Endothelial cell of umbilical vein (primary cell): ENCODE measurements around the gene SGTA. TPM values are rescaled to one million over a fixed set of nuclear protein-coding genes. Genes with fewer than 3 reads are reported as not detected.

ENCODE experiments used
- BruUV-seq: library from RNA; stranded (reverse); fragments of 400-500 nt; replicated peaks from 2 replicates; lab custom pipeline; 2021; lab: Mats Ljungman, UMichigan
- CTCF ChIA-PET: fragments of 300-600, 350-600 bp; sonication (Branson Sonifier 250); formaldehyde crosslinking; loops from one replicate; lab custom pipeline; 2021; ENCODE audit warnings: antibody characterized with exemption, inconsistent platforms; lab: Charles Lee
- POLR2A ChIA-PET: fragments of 300-600, 350-600 bp; sonication (Branson Sonifier 250); formaldehyde crosslinking; loops from one replicate; lab custom pipeline; 2021; ENCODE audit warnings: antibody characterized with exemption, inconsistent platforms; lab: Charles Lee
- DNase-seq: peaks from one replicate; pipeline ENCODE4 v3.0.0-alpha.2; 2011; ENCODE audit warnings: low read depth, low spot score
- FAIRE-seq: peaks from 2 replicates; lab custom pipeline; 2011; peaks lifted over from hg19 to GRCh38; lab: Jason Lieb, UNC
- H2AFZ ChIP-seq: 2 replicates; pipeline ENCODE4 v1.6.0; 2012; ENCODE audit warnings: low read depth, low read length, control low read depth, inconsistent platforms
- H3K27ac ChIP-seq: 2 replicates; pipeline ENCODE4 v1.5.1; 2011; ENCODE audit warnings: low read depth, mild to moderate bottlenecking, control low read depth, low read length, moderate library complexity; ENCODE audit not compliant: insufficient read depth
- H3K27me3 ChIP-seq, 2 experiments: 2 replicates each; pipeline versions ENCODE4 v1.6.0 to v1.6.1; 2011; ENCODE audit warnings: low read length in 2 of 2, mixed read lengths in 1 of 2; ENCODE audit not compliant: control insufficient read depth in 2 of 2, insufficient read depth in 2 of 2
- H3K36me3 ChIP-seq, 2 experiments: 2 replicates in 1 of 2; 3 replicates in 1 of 2; pipeline ENCODE4 v1.5.1; 2011; ENCODE audit warnings: low read length in 2 of 2, mild to moderate bottlenecking in 1 of 2, moderate library complexity in 1 of 2; ENCODE audit not compliant: control insufficient read depth in 2 of 2, insufficient read depth in 2 of 2; ENCODE audit errors: extremely low read depth in 1 of 2
- H3K4me1 ChIP-seq: 3 replicates; pipeline ENCODE4 v1.5.1; 2011; ENCODE audit warnings: mild to moderate bottlenecking, low read length; ENCODE audit not compliant: control insufficient read depth, insufficient read depth; ENCODE audit errors: extremely low read depth
- H3K4me2 ChIP-seq: 2 replicates; pipeline ENCODE4 v1.6.1; 2011; ENCODE audit warnings: low read length, control low read depth, mixed read lengths; ENCODE audit not compliant: insufficient read depth
- H3K4me3 ChIP-seq, 3 experiments: fragments of 200-600 bp in 1 of 3; sonication (generic), shearing (Covaris generic) in 1 of 3; replicated peaks in 1 of 3; 2 replicates each; pipeline ENCODE4 v1.5.1; 2011 to 2016; ENCODE audit warnings: control low read depth in 3 of 3, low read length in 3 of 3, mild to moderate bottlenecking in 2 of 3, inconsistent platforms in 1 of 3, low read depth in 1 of 3, moderate library complexity in 1 of 3; ENCODE audit not compliant: insufficient read depth in 1 of 3
- H3K79me2 ChIP-seq: 2 replicates; pipeline ENCODE4 v1.6.0; 2012; ENCODE audit warnings: low read length, inconsistent platforms; ENCODE audit not compliant: control insufficient read depth, insufficient read depth
- H3K9ac ChIP-seq: replicated peaks from 2 replicates; pipeline ENCODE3; 2011; ENCODE audit warnings: low read length, control low read depth; ENCODE audit not compliant: insufficient read depth; ENCODE audit errors: extremely low read depth
- H3K9me1 ChIP-seq: replicated peaks from 3 replicates; pipeline ENCODE4 v1.6.0; 2011; ENCODE audit warnings: mild to moderate bottlenecking, low read length; ENCODE audit not compliant: control insufficient read depth, insufficient read depth; ENCODE audit errors: extremely low read depth
- H3K9me3 ChIP-seq: replicated peaks from 2 replicates; pipeline ENCODE4 v1.5.1; 2012; ENCODE audit warnings: low read length, inconsistent platforms; ENCODE audit not compliant: control insufficient read depth, insufficient read depth
- H4K20me1 ChIP-seq: replicated peaks from 2 replicates; pipeline ENCODE3; 2011; ENCODE audit warnings: mild to moderate bottlenecking, low read length; ENCODE audit not compliant: control insufficient read depth, insufficient read depth; ENCODE audit errors: extremely low read depth
- EZH2 ChIP-seq: IDR thresholded peaks from 2 replicates; pipeline ENCODE4 v1.6.1; 2012; ENCODE audit warnings: borderline replicate concordance, low read depth, mild to moderate bottlenecking, moderate library complexity, low read length, inconsistent platforms; ENCODE audit not compliant: severe bottlenecking
- FOS ChIP-seq: IDR thresholded peaks from 2 replicates; pipeline ENCODE4 v1.6.1; 2011; ENCODE audit warnings: mild to moderate bottlenecking, low read length, moderate library complexity, borderline replicate concordance; ENCODE audit not compliant: insufficient read depth
- GATA2 ChIP-seq: IDR thresholded peaks from 2 replicates; pipeline ENCODE4 v1.7.0; 2011; ENCODE audit warnings: low read depth, mild to moderate bottlenecking, moderate library complexity, mixed read lengths, low read length; ENCODE audit not compliant: insufficient read length, insufficient read depth
- JUN ChIP-seq: IDR thresholded peaks from 2 replicates; pipeline ENCODE4 v1.6.1; 2011; ENCODE audit warnings: borderline replicate concordance, low read depth; ENCODE audit not compliant: insufficient read length, insufficient read depth
- MYC ChIP-seq: IDR thresholded peaks from one replicate; pipeline ENCODE4 v1.6.1; 2011; ENCODE audit warnings: mild to moderate bottlenecking, low read depth, low read length
- POLR2A ChIP-seq: IDR thresholded peaks from 2 replicates; pipeline ENCODE4 v1.6.1; 2012; ENCODE audit warnings: low read depth, mild to moderate bottlenecking, control low read depth, low read length
- POLR2AphosphoS5 ChIP-seq: IDR thresholded peaks from 2 replicates; pipeline ENCODE4 v1.6.1; 2012; ENCODE audit warnings: low read depth, mild to moderate bottlenecking, control low read depth, low read length, moderate library complexity; ENCODE audit not compliant: insufficient read depth
- dilution Hi-C: fragments of 300-500 bp; cut with MboI; formaldehyde crosslinking; loops from one replicate; pipeline ENCODE4 v1.15.0; 2019; ENCODE audit warnings: low sequenced_read_pairs; ENCODE audit not compliant: extremely low pct_ligation_motif_present
- intact Hi-C: fragments of 100-400 bp; cut with micrococcal nuclease; formaldehyde crosslinking; loops from one replicate; pipeline ENCODE4 v1.10.0; 2022
- polyA plus RNA-seq, 4 experiments: library from polyadenylated mRNA; depleted of rRNA in 3 of 4; stranded (reverse) in 3 of 4; unstranded in 1 of 4; fragments of >200 nt; gene quantifications; 2 replicates each; pipeline versions ENCODE4 v1.2.1 to v1.2.3, GENCODE V29; 2011 to 2012; ENCODE audit warnings: missing spikeins in 1 of 4
- total RNA-seq: library from RNA; stranded (reverse); gene quantifications from 2 replicates; pipeline ENCODE4 v1.2.3, GENCODE V29; 2021
- TF ChIP-seq, protein P1 (sequence below), 2 donors: IDR thresholded peaks; 1 replicate in 1 of 2; 2 replicates in 1 of 2; pipeline ENCODE4 v1.5.1; 2011; ENCODE audit warnings: low read length in 2 of 2, mild to moderate bottlenecking in 2 of 2, moderate library complexity in 2 of 2, control low read depth in 1 of 2, inconsistent platforms in 1 of 2, low read depth in 1 of 2; ENCODE audit not compliant: insufficient read depth in 1 of 2; ENCODE audit errors: extremely low read depth in 1 of 2
- TF ChIP-seq, protein P2 (sequence below): IDR thresholded peaks from 2 replicates; pipeline ENCODE4 v1.6.1; 2011; ENCODE audit not compliant: insufficient read depth, insufficient read length

Gene SGTA
- total and polyA plus RNA-seq, 2 donors (not counting 3 experiments of a cell fraction or from before 2014, with no cell fraction given), result 76.5 to 119 TPM

GRCh38 chr19:2761876-2762782, 20.9 kb downstream of the SGTA start:
- Histone ChIP-seq H3K27ac (no peak overlapping the region), H3K4me1 (no peaks in the 10 kb centered on the region), H3K4me3 (no peak overlapping the region), H4K20me1 (no peaks in the 10 kb centered on the region), H3K79me2 (no peaks in the 10 kb centered on the region), H3K9me3 (no peaks in the 10 kb centered on the region), H3K4me2 (no peak overlapping the region), H2AFZ (no peak overlapping the region), H3K9ac (no peak overlapping the region), H3K9me1 (no peaks in the 10 kb centered on the region), H3K36me3 (peaks cover 6 to 44% of the 10 kb centered on the region in 2 experiments), H3K27me3 (no peaks in the 10 kb centered on the region)
- intact Hi-C loops (no loop called here), dilution Hi-C loops (no loop called here)
- POLR2A ChIA-PET, result no interaction called here
- no TSS peak for BruUV-seq
- no peak for DNase-seq
- no peak for FAIRE-seq
- CTCF ChIA-PET, result interaction anchor here (1.4 kb wide), 1 partner anchor 13 kb away, joined by 4 read pairs; no protein-coding TSS in a partner anchor
- no peak for TF ChIP-seq GATA2
- TF ChIP-seq FOS, result no peak
- no peak for TF ChIP-seq EZH2
- TF ChIP-seq MYC, result no peak
- TF ChIP-seq, protein P1, sequence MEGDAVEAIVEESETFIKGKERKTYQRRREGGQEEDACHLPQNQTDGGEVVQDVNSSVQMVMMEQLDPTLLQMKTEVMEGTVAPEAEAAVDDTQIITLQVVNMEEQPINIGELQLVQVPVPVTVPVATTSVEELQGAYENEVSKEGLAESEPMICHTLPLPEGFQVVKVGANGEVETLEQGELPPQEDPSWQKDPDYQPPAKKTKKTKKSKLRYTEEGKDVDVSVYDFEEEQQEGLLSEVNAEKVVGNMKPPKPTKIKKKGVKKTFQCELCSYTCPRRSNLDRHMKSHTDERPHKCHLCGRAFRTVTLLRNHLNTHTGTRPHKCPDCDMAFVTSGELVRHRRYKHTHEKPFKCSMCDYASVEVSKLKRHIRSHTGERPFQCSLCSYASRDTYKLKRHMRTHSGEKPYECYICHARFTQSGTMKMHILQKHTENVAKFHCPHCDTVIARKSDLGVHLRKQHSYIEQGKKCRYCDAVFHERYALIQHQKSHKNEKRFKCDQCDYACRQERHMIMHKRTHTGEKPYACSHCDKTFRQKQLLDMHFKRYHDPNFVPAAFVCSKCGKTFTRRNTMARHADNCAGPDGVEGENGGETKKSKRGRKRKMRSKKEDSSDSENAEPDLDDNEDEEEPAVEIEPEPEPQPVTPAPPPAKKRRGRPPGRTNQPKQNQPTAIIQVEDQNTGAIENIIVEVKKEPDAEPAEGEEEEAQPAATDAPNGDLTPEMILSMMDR (IDR thresholded peaks at IDR 0.05; ENCODE audit: extremely low read depth in 1 of 2, insufficient read depth in 1 of 2, low read depth in 1 of 2, low read length in 2 of 2), result no peak
- no peak for TF ChIP-seq POLR2A
- TF ChIP-seq, protein P2, sequence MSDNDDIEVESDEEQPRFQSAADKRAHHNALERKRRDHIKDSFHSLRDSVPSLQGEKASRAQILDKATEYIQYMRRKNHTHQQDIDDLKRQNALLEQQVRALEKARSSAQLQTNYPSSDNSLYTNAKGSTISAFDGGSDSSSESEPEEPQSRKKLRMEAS, result no peak
- no peak for TF ChIP-seq POLR2AphosphoS5
- no peak for TF ChIP-seq JUN
